Stimulated activated memory B cell treated with anti-CD40 and anti-IgM and Interleukin-4, amounts not matched to agents 10 μg/mL and 1 μg/mL and 100 μg/mL, for 72 hours (primary cell): ENCODE measurements around the gene PARP14.
"Not testable (repeated sequence)": the region's sequence is repeated elsewhere in the genome, so short reads cannot be mapped to it uniquely, and the experiment has no call there.

Experiments
- ATAC-seq: fragments of 150-1000 bp; cut with Tn5 transposase; 2 replicates; pipeline ENCODE4 v1.10.0; 2021
- H3K27ac Mint-ChIP-seq: one replicate; pipeline ENCODE4 v1.8.0; 2022; ENCODE audit warnings: mild to moderate bottlenecking, mixed read lengths
- H3K27me3 Mint-ChIP-seq: one replicate; pipeline ENCODE4 v1.8.0; 2022; ENCODE audit warnings: mixed read lengths
- H3K36me3 Mint-ChIP-seq: one replicate; pipeline ENCODE4 v1.8.0; 2022; ENCODE audit warnings: mixed read lengths
- H3K4me1 Mint-ChIP-seq: one replicate; pipeline ENCODE4 v1.8.0; 2022; ENCODE audit warnings: mixed read lengths
- H3K4me3 Mint-ChIP-seq: one replicate; pipeline ENCODE4 v1.8.0; 2022; ENCODE audit warnings: mild to moderate bottlenecking, moderate library complexity, mixed read lengths
- H3K9me3 Mint-ChIP-seq: one replicate; pipeline ENCODE4 v1.8.0; 2022; ENCODE audit warnings: mixed read lengths

Gene PARP14

GRCh38 chr3:122728186-122728585 is 47.5 kb downstream of the PARP14 start:
- no peak for ATAC-seq
- Mint-ChIP-seq H3K4me3 (no peak overlapping the region), H3K27ac (peak overlapping the region; percentile 35), H3K9me3 (peaks cover 3% of the 10 kb centered on the region), H3K4me1 (no peaks in the 10 kb centered on the region), H3K27me3 (no peaks in the 10 kb centered on the region), H3K36me3 (peaks cover 64% of the 10 kb centered on the region)

- no peaks in the 10 kb centered on the region for H3K4me1 Mint-ChIP-seq
- peak overlapping the region; percentile 35 for H3K27ac Mint-ChIP-seq
- no peak for ATAC-seq
Observed at GRCh38 chr3:122728756-122729514, 48.3 kb downstream of the PARP14 start.

GRCh38 chr3:122730240-122730639 is 49.6 kb downstream of the PARP14 start:
- no peak for ATAC-seq
- no peak overlapping the region for H3K4me3 Mint-ChIP-seq
- no peaks in the 10 kb centered on the region for H3K27me3 Mint-ChIP-seq
- H3K9me3 Mint-ChIP-seq = peaks cover 3% of the 10 kb centered on the region
- H3K27ac Mint-ChIP-seq = peak overlapping the region; percentile 35
- H3K4me1 Mint-ChIP-seq = no peaks in the 10 kb centered on the region
- H3K36me3 Mint-ChIP-seq = peaks cover 68% of the 10 kb centered on the region

More at GRCh38 chr3:122728756-122729514, 48.3 kb downstream of the PARP14 start:
- Mint-ChIP-seq H3K36me3 (peaks cover 62% of the 10 kb centered on the region), H3K27me3 (no peaks in the 10 kb centered on the region), H3K9me3 (peaks cover 3% of the 10 kb centered on the region), H3K4me3 (no peak overlapping the region)

GRCh38 chr3:122732682-122733525 is 52.3 kb downstream of the PARP14 start:
- H3K4me3 Mint-ChIP-seq, H3K4me1 Mint-ChIP-seq, H3K27me3 Mint-ChIP-seq, H3K9me3 Mint-ChIP-seq, H3K27ac Mint-ChIP-seq, ATAC-seq: not testable (repeated sequence)
- H3K36me3 Mint-ChIP-seq = peaks cover 52% of the 10 kb centered on the region

- Mint-ChIP-seq H3K36me3 (peaks cover 53% of the 10 kb centered on the region), H3K4me1 (no peaks in the 10 kb centered on the region), H3K27ac (no peak overlapping the region), H3K9me3 (peaks cover 3% of the 10 kb centered on the region), H3K4me3 (no peak overlapping the region), H3K27me3 (no peaks in the 10 kb centered on the region)
- ATAC-seq = no peak
Observed at GRCh38 chr3:122739172-122739571, 58.5 kb downstream of the PARP14 start.

- Mint-ChIP-seq H3K9me3 (peaks cover 3% of the 10 kb centered on the region), H3K27me3 (no peaks in the 10 kb centered on the region), H3K36me3 (peaks cover 69% of the 10 kb centered on the region), H3K4me3 (no peak overlapping the region), H3K27ac (no peak overlapping the region), H3K4me1 (peaks cover 5% of the 10 kb centered on the region)
- no peak for ATAC-seq
Observed at GRCh38 chr3:122742234-122742633, 61.6 kb downstream of the PARP14 start.

GRCh38 chr3:122743581-122744120 is 63.0 kb downstream of the PARP14 start:
- ATAC-seq = no peak
- no peak overlapping the region for H3K4me3 Mint-ChIP-seq
- no peaks in the 10 kb centered on the region for H3K27me3 Mint-ChIP-seq
- H3K27ac Mint-ChIP-seq = no peak overlapping the region
- peaks cover 3% of the 10 kb centered on the region for H3K9me3 Mint-ChIP-seq
- H3K36me3 Mint-ChIP-seq = peaks cover 73% of the 10 kb centered on the region
- peaks cover 5% of the 10 kb centered on the region for H3K4me1 Mint-ChIP-seq

- Mint-ChIP-seq H3K27me3 (no peaks in the 10 kb centered on the region), H3K9me3 (peaks cover 3% of the 10 kb centered on the region), H3K36me3 (peaks cover 60% of the 10 kb centered on the region), H3K27ac (no peak overlapping the region), H3K4me3 (no peak overlapping the region), H3K4me1 (peaks cover 5% of the 10 kb centered on the region)
- ATAC-seq = no peak
Observed at GRCh38 chr3:122745369-122746021, 64.9 kb downstream of the PARP14 start.

- not testable (repeated sequence) for H3K27ac Mint-ChIP-seq, ATAC-seq, H3K27me3 Mint-ChIP-seq, H3K4me1 Mint-ChIP-seq, H3K9me3 Mint-ChIP-seq, H3K4me3 Mint-ChIP-seq
- H3K36me3 Mint-ChIP-seq = peaks cover 60% of the 10 kb centered on the region
Observed at GRCh38 chr3:122747295-122747694, 66.7 kb downstream of the PARP14 start.

GRCh38 chr3:122748347-122748746 is 67.7 kb downstream of the PARP14 start:
- peaks cover 5% of the 10 kb centered on the region for H3K4me1 Mint-ChIP-seq
- peaks cover 3% of the 10 kb centered on the region for H3K9me3 Mint-ChIP-seq
- ATAC-seq = no peak
- no peaks in the 10 kb centered on the region for H3K27me3 Mint-ChIP-seq
- no peak overlapping the region for H3K4me3 Mint-ChIP-seq
- no peak overlapping the region for H3K27ac Mint-ChIP-seq
- H3K36me3 Mint-ChIP-seq = peaks cover 59% of the 10 kb centered on the region

GRCh38 chr3:122754929-122755328 is 74.3 kb downstream of the PARP14 start:
- Mint-ChIP-seq H3K9me3 (no peaks in the 10 kb centered on the region), H3K27ac (no peak overlapping the region), H3K4me3 (no peak overlapping the region), H3K4me1 (no peaks in the 10 kb centered on the region), H3K27me3 (no peaks in the 10 kb centered on the region), H3K36me3 (peaks cover 44% of the 10 kb centered on the region)
- peak; percentile 67 for ATAC-seq

GRCh38 chr3:122755491-122755890 is 74.9 kb downstream of the PARP14 start:
- ATAC-seq = no peak
- Mint-ChIP-seq H3K36me3 (peaks cover 44% of the 10 kb centered on the region), H3K27ac (no peak overlapping the region), H3K27me3 (no peaks in the 10 kb centered on the region), H3K9me3 (no peaks in the 10 kb centered on the region), H3K4me1 (no peaks in the 10 kb centered on the region), H3K4me3 (no peak overlapping the region)

GRCh38 chr3:122758877-122759560 is 78.4 kb downstream of the PARP14 start:
- Mint-ChIP-seq H3K9me3 (no peaks in the 10 kb centered on the region), H3K27me3 (no peaks in the 10 kb centered on the region), H3K27ac (no peak overlapping the region), H3K4me1 (peaks cover 12% of the 10 kb centered on the region), H3K4me3 (no peak overlapping the region), H3K36me3 (peaks cover 36% of the 10 kb centered on the region)
- no peak for ATAC-seq

GRCh38 chr3:122760453-122761271 is 80.0 kb downstream of the PARP14 start:
- H3K27me3 Mint-ChIP-seq = no peaks in the 10 kb centered on the region
- no peak for ATAC-seq
- H3K4me3 Mint-ChIP-seq = no peak overlapping the region
- peaks cover 32% of the 10 kb centered on the region for H3K36me3 Mint-ChIP-seq
- peaks cover 12% of the 10 kb centered on the region for H3K4me1 Mint-ChIP-seq
- H3K27ac Mint-ChIP-seq = no peak overlapping the region
- no peaks in the 10 kb centered on the region for H3K9me3 Mint-ChIP-seq
